B cell (primary cell): ENCODE data around the gene VPS8.

Experiments used
- CTCF ChIP-seq: fragments of 200-600 bp; IDR thresholded peaks from one replicate; pipeline ENCODE4 v1.8.0; 2022; ENCODE audit warnings: antibody characterized with exemption, mild to moderate bottlenecking
- EZH2 ChIP-seq: IDR thresholded peaks from 2 replicates; pipeline ENCODE4 v1.6.1; 2012; ENCODE audit warnings: borderline replicate concordance, low read depth, mild to moderate bottlenecking, moderate library complexity, low read length; ENCODE audit not compliant: insufficient read depth, poor library complexity, severe bottlenecking

GRCh38 chr3:184795522-184796190, 16.3 kb upstream of the VPS8 start:
- TF ChIP-seq CTCF (no peak), EZH2 (no peak)
